GM18507 (cell line): Measurements from ENCODE around the gene NRSN2.
"Not testable (repeated sequence)": the region's sequence is repeated elsewhere in the genome, so short reads cannot be mapped to it uniquely, and the experiment has no call there.

Experiments used
- DNase-seq: peaks from one replicate; pipeline ENCODE4 v3.0.0; 2011; ENCODE audit warnings: low read depth; ENCODE audit not compliant: insufficient read length; ENCODE audit errors: extremely low spot score
- FAIRE-seq: peaks from 2 replicates; lab custom pipeline; 2011; peaks lifted over from hg19 to GRCh38; lab: Jason Lieb, UNC

The NRSN2 gene

DNA sequence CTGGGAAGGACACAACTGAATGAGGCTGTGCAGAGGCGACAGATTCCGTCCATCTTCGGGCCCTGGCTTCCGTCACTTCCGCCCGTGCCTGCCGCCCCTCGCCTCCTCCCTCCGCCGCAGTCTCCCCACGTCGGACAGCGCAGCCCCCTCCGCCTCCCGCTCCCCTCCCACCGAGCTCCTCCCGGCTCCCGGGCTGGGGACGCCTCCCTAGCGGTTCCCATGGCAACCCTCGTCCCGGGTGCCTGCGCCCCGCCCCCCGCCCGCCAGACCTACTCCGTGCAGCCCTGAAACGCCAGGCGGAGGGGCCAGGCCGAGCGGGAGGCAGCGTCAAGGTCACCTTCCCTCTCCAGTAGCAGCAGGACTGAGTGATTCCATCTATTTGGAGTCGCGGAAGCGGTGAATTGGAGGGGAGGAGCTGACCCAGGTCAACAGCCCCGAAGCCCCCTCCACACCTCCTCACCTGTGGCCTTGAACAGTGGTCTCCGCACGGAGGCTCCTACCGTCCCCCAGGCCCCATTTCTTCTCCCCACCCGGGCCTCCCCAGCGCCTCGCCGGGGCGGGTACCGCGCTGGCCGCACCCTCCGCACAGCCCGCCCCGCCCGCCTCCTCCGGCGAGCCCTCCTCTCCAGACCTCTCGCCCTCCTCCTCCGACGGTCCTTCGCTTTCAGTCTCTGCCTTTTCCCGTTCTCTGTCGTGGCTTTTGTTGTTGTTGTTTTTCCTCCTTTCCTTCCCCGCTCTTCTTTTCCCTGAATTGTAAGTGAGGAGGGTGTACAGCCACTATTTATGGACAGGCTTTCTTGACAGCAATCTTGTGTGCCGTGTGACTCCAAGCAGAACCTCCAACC lies 951 bp downstream of the NRSN2 start:
- FAIRE-seq = peak; percentile 85
- peak; percentile 83 for DNase-seq

GRCh38 chr20:348972-349841 lies 2.3 kb downstream of the NRSN2 start:
- FAIRE-seq (no peak), DNase-seq (no peak)

GRCh38 chr20:353166-353565 lies 6.3 kb downstream of the NRSN2 start:
- no peak for FAIRE-seq
- no peak for DNase-seq

DNA sequence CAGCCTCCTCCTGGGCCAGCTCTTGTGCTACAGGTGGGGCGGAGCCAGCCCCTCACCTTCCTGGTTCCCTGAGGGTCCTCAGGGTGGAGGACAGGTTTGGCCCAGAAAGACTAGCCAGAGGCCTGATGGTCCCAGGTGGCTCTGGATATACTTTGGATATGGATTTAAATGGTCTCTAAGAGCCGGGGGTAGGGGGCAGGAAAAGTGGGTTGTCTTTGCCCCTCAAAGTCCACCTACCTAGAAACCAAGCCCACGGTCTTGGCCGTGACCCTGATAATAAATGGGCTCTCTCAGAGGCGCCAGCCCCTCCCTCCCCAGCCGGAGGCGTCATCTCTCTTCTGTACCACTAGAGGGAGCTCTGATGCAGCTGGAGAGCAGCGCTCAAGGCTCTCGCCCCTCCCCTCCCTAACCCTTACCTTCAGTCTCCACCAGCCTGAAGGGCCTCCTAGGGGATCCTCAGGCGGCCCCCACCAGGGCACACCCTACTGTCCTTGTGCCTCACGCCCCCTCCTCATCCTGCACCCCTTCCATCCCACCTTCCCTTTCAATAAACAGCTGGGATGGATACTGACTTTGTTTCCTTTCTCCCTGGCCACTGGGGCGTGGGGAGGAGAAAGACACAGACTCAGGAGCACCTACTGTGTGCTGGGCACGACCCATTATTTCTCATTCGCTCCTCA lies 7.5 kb downstream of the NRSN2 start:
- peak; percentile 81 for DNase-seq
- peak; percentile 95 for FAIRE-seq

DNA sequence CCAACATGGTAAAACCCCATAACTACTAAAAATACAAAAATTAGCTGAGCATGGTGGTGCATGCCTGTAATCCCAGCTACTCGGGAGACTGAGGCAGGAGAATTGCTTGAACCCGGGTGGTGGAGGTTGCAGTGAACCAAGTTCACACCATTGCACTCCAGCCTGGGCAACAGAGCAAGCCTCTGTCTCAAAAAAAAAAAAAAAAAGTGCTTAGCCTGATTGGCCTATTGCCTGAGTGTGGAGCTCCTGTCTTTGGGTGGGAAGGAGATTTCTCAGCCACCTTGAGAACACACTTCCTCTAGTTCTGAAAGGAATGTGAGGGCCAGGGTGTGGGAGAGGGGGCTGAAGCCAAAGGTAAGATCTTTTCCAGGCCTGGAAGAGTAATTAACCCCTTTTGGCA lies 9.2 kb downstream of the NRSN2 start:
- not testable (repeated sequence) for DNase-seq, FAIRE-seq

DNA sequence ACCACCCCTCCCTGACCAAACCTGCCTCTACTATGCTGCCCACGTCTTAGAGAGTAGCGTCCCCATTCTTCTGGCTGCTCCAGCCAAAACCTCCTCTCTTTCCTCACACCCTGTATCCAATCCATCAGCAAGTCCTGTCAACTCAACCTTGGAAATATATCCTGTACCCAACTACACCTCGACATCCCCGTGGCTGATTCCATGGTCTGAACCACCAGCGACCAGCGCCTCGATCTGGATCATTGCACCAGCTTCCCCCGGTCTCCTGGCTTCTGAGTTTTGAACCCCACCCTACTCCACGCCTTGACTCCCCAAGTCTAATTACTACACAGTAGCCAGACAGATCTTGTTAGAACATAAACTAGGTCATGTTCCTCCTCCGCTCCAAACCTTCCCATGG lies 9.8 kb downstream of the NRSN2 start:
- DNase-seq (no peak), FAIRE-seq (no peak)

DNA sequence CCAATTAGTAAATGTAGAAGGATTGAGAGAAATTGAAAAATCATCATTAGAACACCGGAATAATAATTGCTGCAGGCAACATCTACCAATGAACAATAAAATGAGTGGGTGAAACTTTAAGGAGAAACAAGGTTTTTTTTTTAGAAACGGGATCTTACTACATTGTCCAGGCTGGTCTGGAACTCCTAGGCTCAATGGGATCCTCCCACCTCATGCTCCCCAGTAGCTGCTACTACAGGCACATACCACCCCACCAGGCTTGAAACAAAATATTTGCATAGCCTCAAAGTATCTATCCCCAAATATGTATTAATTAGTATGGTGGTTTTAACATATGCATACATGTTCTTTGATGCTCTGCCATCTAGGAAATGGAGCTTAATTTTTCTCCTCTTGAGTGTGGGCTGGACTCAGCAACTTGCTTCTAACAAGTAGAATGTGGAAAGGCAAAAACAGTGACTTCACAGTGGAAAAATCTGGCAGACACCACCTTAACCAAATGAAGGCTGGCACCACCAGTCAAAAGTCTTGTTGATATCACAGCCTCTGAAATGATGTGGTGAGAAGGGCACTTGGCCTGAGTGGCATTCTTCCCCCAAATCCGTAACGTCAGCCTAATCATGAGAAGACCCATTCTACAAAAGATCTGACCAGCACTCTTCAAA lies 12.1 kb downstream of the NRSN2 start:
- FAIRE-seq (no peak), DNase-seq (no peak)

DNA sequence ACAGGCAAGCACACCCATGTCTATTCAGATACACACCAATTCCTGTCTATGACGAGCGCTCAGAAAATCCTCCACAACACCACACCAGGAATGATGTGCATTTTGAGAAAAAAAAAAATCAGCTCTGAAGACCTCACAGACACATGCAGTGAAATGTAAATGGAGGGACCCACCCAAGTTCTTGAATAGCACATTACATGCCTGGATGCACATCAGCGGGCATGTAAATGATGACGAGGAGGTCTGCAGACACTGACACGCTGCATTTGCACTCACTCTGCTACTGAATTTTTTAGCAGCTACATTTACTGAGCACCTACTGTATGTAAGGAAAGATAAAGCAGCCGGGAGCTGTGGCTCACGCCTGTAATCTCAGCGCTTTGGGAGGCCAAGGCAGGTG lies 14.7 kb downstream of the NRSN2 start:
- peak; percentile 64 for FAIRE-seq

DNA sequence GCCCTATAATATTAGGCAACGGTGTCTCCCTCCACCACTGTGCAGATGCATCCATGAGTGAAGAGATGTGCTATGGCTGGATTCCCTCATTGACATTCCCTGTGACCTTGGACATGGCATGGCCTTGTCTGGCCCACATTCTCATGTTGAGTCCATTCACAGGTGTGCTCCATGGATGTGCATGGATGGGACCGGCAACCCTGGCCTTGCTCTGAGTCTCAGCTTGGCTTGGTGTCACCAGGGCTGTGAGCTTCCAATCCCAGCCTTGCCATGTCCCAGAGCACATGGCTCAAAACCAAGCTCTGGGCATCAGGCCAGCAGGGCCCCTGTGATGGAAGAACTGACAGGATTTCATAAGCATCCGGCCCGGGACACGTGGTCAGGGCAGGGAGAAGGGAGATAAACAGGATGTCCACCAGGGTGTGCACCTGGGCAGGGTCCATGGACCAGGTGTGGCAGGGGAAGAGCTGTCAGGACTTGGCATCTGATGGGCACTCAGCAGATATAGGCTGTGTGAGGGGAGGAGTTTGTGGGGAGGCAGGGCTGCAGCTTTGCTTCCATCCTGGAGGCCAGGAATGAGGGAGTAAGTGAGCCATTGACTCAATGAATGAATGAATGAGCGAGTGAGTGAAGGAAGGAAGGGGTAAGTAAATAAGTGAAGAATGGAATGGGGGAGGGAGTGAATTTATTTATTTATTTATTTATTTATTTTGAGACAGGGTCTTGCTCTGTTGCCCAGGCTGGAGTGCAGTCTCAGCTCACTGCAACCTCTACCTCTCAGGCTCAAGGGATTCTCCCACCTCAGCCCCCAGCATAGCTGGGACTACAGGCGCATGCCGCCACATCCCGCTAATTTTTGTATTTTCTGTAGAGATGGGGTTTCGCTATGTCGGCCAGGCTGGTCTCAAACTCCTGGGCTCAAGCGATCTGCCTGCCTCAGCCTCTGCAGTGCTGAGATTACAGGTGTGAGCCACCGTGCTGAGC lies 15.7 kb downstream of the NRSN2 start:
- no peak for FAIRE-seq
- DNase-seq = no peak

More for the DNA sequence above, 14.7 kb downstream of the NRSN2 start:
- DNase-seq = no peak

DNA sequence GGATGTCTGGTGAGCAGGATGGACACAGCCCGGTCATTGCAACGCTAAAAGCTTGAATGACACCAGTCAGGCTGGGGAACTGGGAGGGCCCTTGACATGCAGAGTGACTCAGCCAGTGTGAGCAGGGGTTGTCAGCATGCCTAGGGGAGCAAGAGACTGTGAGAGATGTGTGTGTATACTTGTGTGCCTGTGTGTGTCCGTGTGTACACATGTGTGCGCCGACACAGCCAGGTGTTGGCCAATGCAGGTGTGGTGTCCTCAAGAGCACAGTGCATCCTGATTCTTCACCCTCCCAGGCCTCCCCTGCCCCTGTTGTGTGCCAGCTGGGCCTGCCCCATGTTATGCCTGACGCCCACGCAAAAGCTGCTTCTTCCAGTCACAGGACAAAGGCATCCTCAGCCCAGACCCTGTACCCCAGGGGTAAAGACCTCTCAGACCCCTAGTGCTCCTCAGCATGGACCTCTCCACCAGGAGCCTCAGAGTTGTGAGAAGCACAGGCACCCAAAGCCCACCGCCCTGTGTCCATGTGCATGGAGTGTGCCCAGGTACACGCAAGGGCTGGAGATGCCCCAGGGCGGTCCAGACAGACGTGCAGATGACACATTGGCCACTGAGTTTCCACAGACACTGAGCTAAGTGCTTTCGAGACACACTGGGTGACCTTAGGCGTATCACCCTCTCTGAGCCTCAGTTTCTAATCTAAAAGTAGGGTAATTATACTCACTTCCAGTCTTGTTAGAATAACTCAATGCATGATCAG lies 16.6 kb downstream of the NRSN2 start:
- FAIRE-seq (no peak), DNase-seq (no peak)

- DNase-seq = no peak
- no peak for FAIRE-seq
These were observed 18.2 kb downstream of the NRSN2 start for GRCh38 chr20:364905-365794.

DNA sequence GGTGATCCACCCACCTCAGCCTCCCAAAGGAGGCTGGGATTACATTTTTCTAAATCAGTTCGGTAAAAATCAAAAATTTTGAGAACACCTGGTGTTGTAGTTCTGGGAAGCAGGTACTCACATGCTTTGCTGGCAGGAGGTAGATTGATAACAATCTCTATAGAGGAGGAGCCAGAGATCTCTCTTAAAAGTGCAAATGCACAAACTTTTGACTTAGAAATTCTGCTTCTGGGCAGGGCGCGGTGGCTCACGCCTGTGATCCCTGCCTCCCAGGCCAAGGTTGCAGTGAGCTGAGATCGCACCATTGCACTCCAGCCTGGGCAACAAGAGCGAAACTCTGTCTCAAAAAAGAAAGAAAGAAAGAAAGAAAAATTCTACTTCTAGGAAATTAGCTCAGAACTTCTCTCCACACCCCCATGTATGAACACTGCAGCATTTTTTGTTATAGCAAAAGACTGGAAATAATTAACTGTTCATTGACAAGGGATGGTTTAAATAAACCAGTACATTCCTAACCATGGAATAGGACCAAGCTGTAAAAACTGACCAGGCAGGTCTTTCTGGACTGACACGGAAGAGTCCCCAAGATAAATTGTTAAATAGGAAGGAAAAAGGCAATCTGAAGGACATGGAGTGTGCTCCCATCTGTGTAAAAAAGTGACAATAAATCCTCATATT lies 19.3 kb downstream of the NRSN2 start:
- DNase-seq (no peak), FAIRE-seq (no peak)

DNA sequence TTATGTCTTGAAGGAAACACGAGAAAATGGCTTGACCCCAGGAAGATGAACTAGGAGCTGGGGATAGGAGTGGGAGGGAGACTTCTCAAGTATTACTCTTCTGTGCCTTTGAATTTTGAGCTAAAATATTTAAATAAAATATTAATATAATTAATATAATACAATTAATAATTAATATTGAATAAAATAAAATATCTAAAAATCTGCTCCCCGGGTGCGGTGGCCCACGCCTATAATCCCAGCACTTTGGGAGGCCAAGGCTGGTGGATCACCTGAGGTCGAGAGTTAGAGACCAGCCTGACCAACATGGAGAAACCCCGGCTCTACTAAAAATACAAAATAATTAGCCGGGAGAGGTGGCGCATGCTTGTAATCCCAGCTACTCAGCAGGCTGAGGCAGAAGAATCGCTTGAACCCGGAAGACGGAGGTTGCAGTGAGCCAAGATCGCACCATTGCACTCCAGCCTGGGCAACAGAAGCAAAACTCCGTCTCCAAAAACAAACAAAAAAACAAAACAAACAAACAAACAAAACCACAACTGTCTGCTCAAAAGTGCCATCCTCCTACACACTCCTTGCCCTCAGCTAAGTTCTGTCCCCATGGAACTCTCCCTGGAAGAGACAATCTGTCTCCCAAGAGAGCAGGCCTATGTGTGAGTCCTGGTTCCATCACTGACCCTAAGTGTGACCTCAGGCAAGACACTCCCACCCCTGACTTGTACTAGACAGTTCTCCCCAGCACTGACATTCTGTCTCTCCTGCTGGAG lies 20.0 kb downstream of the NRSN2 start:
- DNase-seq = no peak
- no peak for FAIRE-seq

DNA sequence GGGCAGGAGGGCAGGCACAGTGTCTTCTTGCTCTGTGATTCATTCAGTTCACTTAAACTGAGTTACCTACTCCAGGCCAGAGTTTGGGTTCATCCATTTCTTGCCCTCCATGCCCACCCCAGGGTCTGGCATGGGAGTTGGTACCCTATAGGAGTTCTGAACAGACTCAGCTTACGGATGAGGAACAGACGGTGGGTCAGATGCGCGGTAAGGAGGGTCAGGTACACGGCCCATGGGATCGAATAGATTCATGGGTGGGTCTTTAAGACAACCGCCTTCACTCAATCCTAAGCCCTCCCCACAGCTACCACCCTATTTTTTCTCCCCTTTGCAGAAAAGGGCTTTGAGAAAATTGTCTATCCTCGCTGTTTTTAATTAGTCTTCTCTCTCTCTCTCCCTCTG lies 20.6 kb downstream of the NRSN2 start:
- no peak for DNase-seq
- no peak for FAIRE-seq

- no peak for FAIRE-seq
- no peak for DNase-seq
These were observed 22.0 kb downstream of the NRSN2 start for GRCh38 chr20:368915-369314.

DNA sequence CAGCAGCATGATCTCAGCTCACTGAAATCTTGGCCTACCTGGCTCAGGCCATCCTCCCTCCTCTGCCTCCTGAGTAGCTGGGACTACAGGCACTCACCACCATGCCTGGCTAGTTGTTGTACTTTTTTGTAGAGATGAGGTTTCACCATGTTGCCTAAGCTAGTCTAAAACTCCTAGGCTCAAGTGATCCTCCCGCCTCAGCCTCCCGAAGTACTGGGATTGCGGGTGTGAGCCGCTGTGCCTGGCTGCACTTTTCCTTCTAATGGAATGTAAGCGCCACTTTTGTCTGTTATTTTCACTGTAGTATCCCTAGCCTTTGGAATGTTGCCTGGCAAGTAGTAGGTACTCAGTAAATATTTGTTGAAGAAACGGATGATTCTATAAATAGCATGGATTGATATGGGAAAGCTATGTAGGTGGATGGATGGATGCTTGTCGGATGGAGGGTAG lies 23.3 kb downstream of the NRSN2 start:
- FAIRE-seq = no peak
- no peak for DNase-seq
